WI38 (cell line): ENCODE measurements around the gene MDFIC.

ENCODE experiments used
- H3K4me3 ChIP-seq: 2 replicates; pipeline ENCODE4 v1.5.1; 2011; ENCODE audit warnings: low read depth, mild to moderate bottlenecking, control low read depth, low read length
- TF ChIP-seq, protein P1 (sequence below): IDR thresholded peaks from 2 replicates; pipeline ENCODE4 v1.5.1; 2012; ENCODE audit warnings: low read depth, mild to moderate bottlenecking, control low read depth, low read length

MDFIC gene

DNA sequence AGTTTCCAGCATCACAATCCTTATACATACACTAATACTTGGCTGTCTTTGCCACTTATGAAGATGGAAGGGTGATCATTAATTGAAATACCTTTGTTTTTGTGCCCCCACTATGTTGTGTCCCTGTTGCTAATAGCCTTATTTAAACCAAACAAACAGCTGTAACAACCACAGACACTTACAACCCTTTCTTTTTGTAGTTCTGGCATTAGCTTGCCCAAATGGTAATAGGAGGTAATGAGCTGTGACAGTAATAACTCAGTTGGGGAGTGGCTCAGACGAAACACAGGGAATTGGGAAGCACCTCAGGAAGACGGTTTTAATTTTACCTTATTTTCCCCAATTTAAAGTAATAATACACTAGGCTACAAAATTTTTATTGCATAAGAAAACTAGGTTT, 83.4 kb downstream of the MDFIC start:
- TF ChIP-seq, protein P1, sequence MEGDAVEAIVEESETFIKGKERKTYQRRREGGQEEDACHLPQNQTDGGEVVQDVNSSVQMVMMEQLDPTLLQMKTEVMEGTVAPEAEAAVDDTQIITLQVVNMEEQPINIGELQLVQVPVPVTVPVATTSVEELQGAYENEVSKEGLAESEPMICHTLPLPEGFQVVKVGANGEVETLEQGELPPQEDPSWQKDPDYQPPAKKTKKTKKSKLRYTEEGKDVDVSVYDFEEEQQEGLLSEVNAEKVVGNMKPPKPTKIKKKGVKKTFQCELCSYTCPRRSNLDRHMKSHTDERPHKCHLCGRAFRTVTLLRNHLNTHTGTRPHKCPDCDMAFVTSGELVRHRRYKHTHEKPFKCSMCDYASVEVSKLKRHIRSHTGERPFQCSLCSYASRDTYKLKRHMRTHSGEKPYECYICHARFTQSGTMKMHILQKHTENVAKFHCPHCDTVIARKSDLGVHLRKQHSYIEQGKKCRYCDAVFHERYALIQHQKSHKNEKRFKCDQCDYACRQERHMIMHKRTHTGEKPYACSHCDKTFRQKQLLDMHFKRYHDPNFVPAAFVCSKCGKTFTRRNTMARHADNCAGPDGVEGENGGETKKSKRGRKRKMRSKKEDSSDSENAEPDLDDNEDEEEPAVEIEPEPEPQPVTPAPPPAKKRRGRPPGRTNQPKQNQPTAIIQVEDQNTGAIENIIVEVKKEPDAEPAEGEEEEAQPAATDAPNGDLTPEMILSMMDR, result no peak

DNA sequence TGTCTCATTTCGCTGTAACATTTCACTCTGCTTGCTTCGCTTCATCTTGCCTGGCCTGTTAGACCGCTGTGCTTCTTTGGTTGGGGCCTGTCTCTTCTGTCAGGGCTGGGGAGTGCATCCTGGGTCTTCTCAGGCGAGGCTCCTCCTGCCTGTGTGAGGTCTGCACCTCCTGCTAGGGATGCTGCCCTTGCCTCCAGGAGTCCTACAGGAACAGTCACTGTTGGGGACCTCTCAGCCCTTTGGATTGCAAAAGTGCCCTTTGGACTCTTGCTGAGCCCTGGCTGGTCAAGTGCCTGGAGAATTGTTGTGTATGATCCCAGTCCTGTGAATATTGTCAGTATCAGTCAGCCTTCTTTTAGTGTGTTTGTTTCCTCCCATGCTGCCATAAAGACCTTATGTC, 84.1 kb downstream of the MDFIC start:
- TF ChIP-seq, protein P1, result no peak
- no peak overlapping the region for H3K4me3 ChIP-seq

More for the DNA sequence above, 83.4 kb downstream of the MDFIC start:
- H3K4me3 ChIP-seq, result no peak overlapping the region

DNA sequence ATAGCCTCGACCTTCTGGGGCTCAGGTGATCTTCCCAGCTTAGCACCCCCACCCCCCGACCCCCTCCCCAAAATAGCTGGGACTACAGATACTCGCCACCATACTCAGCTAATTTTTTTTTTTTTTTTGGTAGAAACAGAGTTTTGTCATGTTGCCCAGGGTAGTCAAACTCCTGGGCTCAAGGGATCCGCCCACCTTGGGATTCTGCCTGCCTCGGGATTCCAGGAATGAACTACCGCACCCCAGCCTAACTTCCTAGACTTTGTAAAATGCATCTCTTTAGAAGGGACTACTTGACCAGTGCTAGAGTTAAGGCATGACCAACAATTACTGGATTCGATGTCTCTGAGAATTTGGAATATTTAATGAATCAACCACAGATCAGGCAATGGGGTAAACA, 85.9 kb downstream of the MDFIC start:
- TF ChIP-seq, protein P1, result no peak
- no peak overlapping the region for H3K4me3 ChIP-seq

DNA sequence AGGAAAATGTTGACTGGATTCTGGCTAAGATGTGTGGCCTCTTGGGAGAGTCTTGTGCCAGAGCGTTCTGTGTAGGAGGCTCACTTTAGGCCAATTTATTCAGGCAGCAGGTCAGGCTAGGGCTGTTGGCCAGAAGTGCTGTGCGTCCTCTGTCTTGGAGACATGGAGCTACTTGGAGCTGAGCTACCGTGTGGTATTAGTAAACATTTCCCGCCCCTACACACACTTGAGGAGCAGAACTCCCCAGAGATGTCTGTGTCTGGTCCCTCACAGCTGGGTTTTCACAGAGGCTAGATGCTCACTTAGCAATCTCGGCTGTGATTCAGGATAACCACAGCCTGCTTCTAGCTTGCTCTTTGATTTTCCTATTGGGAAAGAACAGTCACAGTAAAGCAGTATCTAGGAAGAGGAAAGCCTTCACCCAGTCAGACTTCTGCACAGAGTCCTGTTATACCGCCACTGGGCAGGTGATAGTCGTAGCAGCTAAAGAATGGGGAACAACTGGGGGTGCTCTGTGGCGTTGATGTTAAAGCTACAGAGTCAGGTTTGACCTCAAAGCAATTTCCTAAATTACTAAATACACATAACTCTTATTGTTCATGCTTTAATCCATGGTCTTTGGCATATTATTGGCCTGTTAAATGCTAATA, 86.7 kb downstream of the MDFIC start:
- no peak overlapping the region for H3K4me3 ChIP-seq
- TF ChIP-seq, protein P1, result no peak

DNA sequence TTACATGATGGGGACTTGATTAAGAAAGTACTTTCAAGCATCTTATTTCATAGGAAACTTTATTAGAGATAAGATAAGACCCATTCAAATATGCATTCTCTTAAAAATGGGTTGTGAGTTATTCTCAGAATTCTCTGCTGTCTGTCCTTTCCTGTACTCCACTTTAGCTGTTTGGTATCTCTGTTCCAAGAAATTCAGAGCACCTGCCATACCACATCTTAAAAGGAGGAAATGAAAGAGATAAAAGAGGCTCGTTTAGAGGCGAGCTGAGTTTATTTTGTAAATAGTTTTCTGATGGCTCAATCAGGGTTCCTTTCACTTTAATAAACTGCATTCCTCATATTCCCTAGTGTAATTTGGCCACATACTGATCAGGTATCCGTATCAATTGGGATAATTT, 87.2 kb downstream of the MDFIC start:
- no peak overlapping the region for H3K4me3 ChIP-seq
- TF ChIP-seq, protein P1, result no peak

DNA sequence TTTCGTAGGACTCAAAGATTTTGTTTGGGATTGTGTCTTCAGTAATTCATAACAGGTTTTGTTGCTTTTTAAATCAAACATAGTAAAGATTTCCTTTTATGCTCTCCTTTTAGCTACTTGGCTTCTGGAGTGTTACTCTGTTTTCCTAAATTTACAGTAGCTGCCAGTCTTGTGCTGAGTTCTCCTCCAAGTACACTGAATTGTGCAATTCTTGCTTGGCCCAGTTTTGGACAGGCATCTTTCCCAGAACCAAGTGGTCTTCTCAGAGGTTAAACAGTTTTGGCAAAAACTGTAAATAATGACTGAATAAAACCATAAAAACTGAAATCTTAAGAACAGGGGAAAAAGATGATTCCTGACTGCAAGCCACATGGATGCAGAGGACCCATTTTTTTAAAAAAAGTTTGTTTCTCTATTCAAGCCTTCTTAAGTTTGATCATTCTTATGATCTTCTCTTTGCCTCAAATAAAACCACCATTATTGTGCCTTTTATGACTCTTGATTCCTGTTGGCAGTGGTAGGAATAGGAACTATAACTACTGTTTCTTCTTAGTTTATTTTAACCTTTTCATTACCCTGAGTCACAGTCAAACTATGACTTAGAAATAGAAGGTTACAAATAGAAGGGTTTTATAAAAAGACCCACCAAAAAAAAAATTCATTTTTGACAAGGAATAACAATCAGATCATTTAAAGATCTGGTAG, 88.0 kb downstream of the MDFIC start:
- TF ChIP-seq, protein P1, result no peak
- H3K4me3 ChIP-seq, result no peak overlapping the region

DNA sequence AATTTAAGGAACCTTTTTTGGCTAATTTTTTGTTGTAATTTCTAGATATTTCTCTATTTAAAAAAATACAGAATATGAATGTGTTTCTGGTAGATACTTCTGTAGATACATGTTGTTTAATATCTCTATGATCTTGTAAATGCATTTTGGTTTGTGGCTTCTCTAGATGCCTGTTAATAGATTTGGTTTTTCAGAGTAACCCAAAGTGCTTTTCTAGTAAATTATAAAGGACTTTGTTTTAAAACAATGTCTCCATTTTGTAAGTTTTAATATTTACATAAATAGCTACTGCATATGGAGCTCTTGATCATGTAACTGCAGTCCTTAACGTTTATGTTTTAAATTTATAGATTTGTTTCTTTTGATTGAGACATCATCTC, 88.5 kb downstream of the MDFIC start:
- TF ChIP-seq, protein P1, result no peak
- H3K4me3 ChIP-seq, result no peak overlapping the region
